ENCODE data around the gene HHAT.
A peak's percentile ranks its signal among the peaks of the same experiment; 100 is the strongest.

HHAT gene

GRCh38 chr1:210447456-210448057 lies 118.9 kb downstream of the HHAT start:
- no peak for DNase-seq

DNA sequence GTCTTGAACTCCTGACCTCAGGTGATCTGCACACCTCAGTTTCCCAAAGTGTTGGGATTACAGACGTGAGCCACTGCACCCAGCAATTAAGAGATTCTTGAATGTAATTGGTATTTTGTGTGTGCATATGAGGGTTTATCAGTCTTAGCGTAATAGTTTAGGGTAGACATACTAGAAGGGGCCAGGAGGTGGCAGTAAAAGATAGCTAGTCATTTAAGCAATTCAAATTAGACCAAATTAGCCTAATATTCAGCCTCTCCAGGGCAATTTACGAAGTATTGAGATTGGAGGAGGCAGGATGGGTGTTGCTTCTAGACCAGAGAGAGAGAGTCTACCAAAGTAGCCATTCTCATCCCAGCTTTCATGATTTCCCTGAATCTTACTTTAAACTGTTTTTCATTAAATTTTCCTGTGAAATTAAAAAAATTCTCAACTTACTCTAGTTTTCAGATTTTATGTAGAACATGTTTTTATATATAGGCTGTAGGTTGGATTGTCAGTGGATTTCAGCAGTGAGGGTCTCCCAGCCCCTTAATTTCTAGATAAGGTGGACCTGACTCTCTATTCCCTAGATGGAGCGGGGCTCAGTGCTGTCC lies 119.7 kb downstream of the HHAT start:
- DNase-seq: no peak

DNA sequence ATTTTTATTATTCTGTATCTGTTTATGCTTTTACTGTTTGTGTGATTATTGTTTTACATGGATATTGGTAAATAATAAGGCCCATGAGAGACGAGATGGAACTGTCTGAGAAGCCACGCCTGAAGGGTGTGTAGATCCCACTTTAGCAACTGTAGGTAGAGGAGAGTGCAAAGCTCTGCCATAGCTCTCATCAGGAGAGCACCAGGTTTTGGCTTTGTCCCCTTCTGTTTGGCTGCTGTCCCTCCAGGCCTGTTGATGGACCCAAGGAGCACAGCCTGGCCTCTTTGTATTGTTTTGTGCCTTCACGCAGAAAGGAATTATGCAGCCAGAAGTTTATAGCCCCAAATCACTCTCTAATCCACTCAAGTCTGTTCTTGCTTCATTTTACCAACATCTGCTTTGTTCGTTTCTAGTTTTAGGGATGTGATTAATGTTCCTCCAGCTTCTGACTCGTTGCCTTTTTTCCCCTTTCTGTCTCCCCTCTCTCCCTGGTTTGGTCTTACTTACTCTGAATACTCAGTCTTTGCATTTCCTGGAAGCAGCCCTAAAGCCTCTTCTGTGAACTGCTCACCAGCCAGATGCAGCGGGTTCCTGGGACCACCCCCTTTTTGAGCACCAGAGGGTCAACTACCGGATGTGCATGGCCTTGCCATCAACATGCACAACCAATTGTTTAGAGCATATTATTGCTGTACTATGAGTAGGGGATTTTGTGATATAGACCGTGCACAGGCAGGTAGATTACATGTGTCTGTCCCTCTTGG lies 127.3 kb downstream of the HHAT start:
- DNase-seq: no peak

DNA sequence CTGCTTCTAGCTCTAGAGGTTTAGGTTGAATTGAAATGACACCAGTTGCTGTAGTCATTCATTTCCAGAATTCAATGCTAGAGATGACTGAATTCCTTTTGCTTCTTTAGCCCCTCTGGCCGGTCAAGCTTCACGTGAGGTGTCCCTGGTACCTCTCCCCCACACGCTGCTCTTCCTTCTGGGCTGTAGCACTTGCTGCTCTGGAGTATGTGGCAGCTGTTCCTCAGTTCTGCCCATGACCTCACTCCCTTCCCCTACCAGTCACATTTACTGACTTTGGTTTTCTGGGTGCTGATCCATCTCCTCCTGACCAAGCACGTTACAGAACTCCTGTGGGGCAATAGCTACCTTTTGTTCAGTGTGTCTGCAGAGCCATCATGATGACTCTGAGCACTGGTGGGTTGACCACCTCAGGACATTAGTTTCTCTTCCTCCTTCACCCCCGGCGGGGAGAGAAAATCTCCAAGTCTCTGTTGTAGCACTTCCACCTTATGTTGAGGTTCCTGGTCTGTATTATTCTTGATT lies 128.1 kb downstream of the HHAT start:
- DNase-seq: no peak

DNA sequence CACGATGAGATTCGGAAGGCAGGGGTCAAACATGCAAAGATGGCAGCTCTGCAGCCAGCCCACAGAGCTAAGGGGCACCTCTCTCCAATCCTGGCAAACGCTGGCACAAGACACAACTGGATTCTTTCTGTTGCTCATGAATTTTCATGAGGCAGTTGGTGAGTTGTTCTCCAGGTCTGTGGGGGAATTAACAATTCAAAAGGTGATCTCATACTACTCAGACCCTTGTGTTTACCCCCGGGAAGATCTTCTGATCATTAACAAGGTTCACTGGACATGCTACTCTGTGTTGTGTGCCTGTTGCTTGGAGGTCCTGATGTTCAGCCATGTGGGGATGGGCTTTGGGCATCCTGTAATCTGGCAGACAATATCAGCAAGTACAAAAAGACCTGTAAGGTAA lies 128.9 kb downstream of the HHAT start:
- DNase-seq: no peak

DNA sequence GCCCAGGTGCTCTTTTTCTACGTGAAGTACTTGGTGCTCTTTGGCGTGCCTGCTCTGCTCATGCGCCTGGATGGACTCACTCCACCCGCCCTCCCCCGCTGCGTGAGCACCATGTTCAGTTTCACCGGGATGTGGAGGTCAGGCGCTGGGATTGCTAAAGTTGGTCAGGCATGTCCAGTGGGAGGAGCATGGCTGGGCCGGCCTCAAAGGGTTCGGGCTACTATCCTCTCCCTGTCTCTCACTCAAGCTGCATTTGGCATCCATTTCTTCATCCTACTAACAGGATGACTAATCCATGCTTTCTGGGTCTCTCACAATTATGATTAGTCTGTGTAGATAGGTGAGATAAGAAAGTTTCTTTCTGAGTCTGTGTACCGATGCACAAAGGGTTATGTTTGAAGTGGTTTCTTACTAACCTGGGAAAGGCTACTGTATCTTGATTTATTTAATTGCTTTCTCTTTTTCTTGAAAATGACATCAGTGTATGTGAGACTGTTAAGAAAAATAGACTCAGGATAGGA lies 135.9 kb downstream of the HHAT start:
- DNase-seq: no peak

DNA sequence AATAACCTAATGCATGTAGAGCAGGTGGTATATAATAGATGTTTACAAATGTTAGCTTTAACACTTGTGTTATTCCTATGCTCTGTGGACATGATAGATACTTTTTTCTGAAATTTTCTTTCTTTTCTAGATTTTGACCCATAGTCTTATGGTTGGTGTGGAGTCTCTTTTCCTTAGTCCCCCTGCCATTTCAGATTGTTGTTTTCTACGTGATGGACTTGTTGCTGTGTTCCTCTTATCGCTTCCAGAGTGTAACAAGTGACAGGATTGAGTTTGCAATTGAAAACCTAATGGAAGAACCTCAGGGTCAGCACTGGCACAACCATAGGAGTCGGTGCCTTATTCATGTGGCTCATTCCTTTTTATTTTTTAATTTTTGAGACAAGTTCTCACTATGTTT lies 136.4 kb downstream of the HHAT start:
- DNase-seq: no peak

DNA sequence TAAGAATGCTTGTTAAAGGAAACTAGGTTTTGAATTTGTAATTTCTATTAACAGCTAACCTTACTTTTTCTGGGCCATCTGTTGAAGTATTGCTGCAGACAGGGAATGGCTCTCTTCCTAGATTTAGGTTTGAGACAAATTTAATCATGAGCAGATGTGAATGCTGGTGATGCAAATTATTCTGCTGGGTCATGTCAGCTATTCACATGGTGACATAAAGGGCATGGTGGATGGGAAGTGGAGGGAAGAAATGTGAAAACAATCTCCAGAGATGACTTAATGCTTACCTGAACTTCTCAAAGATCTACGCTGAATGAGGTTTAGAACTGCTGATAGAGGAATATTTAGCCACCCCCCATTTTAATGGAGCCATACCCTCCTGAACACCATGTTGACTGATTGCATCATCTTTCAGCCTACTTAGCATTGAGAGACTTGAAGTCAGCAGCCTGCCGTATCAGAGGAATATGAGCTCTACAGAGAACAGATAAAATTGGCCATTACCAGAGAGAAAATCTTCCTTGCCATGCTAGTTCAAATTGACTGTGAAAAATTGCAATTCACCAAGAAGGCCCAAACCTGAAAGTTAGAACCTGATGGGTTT lies 138.8 kb downstream of the HHAT start:
- DNase-seq: no peak

DNA sequence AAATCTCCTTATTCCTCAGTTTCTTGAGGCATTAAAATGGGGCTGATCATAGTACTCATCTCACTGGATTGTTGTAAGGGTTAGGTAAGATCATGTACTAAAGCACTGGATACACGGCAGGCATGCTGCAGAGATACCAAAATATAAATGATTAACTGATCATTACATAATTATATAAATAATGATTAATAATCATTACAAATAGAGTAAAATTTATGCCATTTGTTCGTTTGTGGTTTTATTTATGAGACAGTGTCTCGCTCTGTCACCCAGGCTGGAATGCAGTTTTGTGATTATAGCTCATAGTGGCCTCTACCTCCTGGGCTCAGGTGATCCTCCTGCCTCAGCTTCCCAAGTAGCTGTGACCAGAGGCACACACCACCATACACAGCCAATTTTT lies 140.7 kb downstream of the HHAT start:
- no peak for DNase-seq

- no peak for DNase-seq
Observed at GRCh38 chr1:210475321-210475720, 146.6 kb downstream of the HHAT start.

GRCh38 chr1:210475806-210476205 lies 147.1 kb downstream of the HHAT start:
- DNase-seq: no peak

- DNase-seq: no peak
Observed at GRCh38 chr1:210476730-210477129, 148.0 kb downstream of the HHAT start.

DNA sequence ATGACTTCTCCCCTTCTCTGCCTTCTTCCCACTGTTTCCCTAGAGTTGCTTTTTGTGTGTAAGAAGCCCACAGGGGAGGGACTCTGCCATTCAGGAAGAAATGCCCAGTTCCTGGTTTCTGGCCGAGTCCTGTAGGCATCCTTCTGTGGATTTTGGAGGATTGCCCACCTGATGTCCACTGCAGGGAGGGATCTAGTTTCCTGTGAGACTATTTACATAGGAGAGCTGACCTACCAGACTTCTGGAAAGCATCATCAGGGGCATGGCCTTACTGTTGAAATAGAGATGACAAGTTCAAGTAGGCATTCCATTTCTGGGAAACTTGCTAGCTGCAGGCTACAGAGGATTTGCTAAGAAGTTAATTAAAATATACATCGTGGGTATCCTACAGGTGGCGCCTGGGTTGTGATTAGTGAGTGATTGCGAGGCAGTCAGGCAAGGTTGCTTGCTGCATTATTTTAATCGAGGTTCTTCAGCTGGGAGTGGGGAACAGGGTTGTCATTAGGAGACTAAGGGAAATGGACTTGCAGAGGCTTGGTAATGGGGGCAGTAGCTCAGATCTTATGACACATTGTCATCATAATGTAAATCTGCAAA lies 148.7 kb downstream of the HHAT start:
- DNase-seq: peak; percentile 14

GRCh38 chr1:210478820-210479219 lies 150.1 kb downstream of the HHAT start:
- no peak for DNase-seq

DNA sequence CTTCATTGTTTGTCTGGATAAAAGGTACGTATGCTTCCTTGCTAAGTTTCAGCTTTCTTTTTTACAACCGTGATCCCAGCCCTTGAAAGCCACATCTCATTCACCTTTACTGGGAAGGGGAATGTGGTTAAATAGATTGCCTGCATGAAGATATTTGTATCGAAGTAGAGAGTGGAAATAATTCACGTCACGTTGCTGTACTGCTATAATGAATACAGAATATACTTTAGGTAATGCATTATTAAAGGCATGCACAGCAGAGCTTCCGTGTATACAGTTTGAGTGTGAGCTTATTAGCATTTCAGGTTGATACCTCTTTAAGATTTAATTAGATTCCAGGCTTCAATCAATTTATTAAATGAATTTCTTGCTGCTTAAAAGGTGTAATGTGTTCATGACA lies 153.8 kb downstream of the HHAT start:
- no peak for DNase-seq

DNA sequence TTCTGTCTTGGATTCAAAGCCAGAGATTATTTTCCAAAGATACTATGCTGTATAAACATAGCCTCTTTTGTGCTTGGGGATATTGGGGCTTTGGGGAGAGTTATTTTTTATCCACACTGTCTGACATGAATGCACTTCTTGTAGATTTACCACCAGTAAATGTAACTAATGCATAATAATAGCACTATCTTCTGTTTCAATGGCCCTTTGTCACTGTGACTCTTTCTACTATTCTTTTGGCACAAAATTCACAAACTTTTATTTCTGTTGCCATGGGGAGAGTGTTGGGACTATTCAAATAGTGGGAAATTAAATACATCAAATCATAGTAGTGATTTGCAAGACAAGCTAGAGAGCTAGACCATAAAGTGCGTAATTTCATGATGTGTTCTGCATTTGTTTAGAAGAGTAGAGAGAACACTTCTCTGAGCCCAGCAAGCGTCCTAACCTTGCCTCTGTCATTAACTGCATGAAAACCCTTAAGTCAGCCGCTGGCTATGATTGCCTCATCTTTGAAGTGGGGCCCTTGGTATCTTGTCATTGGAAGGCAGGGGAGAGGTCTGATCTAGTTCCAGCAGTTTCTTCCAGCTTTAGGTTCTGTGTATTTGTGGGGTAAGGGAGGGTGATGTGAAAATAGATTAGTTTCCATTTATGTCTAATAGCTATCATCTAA lies 154.4 kb downstream of the HHAT start:
- DNase-seq: no peak

DNA sequence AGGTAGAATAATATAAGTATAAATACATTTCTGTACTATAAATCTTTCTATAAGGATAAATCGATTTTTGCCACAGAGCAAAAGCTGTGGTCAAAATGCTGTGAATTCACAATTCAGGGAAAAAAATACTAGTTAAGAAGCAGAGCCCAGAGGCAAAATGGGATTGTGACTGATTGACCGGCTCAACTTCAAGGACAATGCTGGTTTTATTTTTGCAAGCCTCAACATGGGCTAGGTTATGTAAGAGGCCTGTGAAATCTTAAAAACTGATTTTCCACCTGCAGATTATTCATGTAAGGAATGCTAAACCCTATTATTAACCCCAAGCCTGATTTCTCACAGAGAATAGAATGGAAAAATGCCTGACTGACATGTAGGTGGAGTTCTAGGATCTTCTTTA lies 155.1 kb downstream of the HHAT start:
- no peak for DNase-seq

DNA sequence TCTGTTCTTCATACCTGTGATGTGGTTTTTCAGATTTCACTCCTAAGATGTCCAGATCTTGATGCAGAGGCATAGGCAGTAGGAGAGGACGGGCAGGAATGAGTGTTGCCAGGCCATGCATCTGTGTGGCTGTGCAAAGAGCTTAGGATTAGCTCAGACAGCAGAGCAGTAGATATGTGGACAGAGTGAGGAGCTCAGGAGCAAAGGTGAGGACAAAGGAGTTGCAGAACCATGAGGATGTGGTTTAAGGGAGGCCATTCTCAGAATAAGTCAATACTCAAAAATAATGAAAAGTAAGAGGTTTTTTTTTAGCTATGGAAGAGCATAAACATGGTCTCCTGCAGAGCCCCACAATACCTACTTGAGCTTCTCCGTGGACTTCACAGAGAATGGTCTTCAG lies 158.3 kb downstream of the HHAT start:
- DNase-seq: no peak

- DNase-seq: no peak
Observed at GRCh38 chr1:210489491-210489890, 160.8 kb downstream of the HHAT start.

DNA sequence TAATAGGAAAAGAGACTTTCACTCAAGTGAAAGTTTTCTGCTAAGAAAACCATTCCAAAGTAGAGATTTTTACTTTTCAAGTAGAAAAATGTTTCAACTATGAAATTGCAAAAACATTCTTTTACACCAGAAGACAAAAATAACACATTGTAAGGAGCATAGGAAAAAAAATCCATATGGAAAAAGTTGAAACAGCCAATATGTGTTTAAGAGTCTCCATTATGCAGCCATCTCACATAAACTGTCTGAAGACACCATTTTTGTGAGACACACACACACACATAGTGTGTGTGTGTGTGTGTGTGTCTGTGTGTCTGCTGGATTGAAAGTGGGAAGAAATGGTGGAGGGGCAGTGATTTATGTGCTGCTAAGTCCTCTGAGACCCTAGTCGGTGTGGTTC lies 162.1 kb downstream of the HHAT start:
- DNase-seq: no peak

- peak; percentile 49 for DNase-seq
Observed at GRCh38 chr1:210496063-210496462, 167.4 kb downstream of the HHAT start.

DNA sequence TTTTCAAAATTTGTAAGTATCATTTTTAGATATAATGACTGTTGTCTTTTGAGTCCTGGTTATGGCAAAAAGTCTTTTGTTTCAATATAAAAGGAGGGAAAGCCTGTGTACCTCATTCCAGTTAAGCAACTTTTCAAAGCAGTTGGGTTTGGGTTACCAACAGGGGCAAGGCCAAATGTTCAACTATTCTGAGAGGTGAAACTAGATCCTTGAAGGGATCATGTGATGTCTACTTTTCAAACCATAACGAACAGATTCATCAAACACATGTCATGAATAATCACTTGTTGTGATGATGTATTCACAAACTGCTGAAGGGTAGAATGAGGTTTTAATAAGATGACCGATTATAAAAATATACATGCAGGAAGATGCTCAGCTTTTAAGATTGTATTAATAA lies 171.3 kb downstream of the HHAT start:
- no peak for DNase-seq

DNA sequence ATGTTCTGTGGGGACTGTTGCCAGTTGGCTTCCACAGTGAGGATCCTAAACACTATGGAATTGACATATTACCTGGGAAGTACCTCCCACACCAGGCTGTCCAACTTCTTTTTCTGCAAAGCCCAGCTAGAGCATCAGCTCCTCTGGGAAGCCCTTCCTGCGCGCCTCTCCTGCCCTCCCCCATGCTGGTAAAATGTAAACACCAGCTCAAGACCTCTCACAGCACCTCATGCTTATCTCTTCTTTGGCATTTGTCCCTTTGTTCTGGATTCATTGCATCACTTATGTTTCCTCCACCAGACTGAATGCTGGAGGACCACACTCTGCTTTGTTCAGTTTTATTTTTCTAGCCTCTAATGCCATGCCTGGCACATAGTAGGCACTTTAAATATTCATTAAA lies 172.1 kb downstream of the HHAT start:
- DNase-seq: no peak

All from T1000 (cell line).